GM12891 (cell line): ENCODE data around the gene TTC27.
A peak's percentile ranks its signal among the peaks of the same experiment; 100 is the strongest.

Experiments used
- DNase-seq: peaks from one replicate; pipeline ENCODE4 v3.0.0; 2011; ENCODE audit warnings: low spot score; ENCODE audit not compliant: insufficient read length
- FAIRE-seq: peaks from 2 replicates; lab custom pipeline; 2011; peaks lifted over from hg19 to GRCh38; lab: Jason Lieb, UNC
- PAX5 ChIP-seq: IDR thresholded peaks from 2 replicates; pipeline ENCODE4 v1.6.1; 2011; ENCODE audit warnings: low read length, moderate library complexity, mild to moderate bottlenecking; ENCODE audit not compliant: insufficient read depth, severe bottlenecking
- POLR2A ChIP-seq: IDR thresholded peaks from 2 replicates; pipeline ENCODE4 v1.6.1; 2011; ENCODE audit warnings: low read depth, low read length, control low read depth
- POLR2AphosphoS5 ChIP-seq: IDR thresholded peaks from 2 replicates; pipeline ENCODE4 v1.6.1; 2011; ENCODE audit warnings: low read depth, low read length, control low read depth
- POU2F2 ChIP-seq: IDR thresholded peaks from 2 replicates; pipeline ENCODE4 v1.6.1; 2011; ENCODE audit warnings: low read depth, mild to moderate bottlenecking, control low read depth, low read length, moderate library complexity
- SPI1 ChIP-seq: IDR thresholded peaks from 2 replicates; pipeline ENCODE4 v1.6.1; 2011; ENCODE audit warnings: low read depth, low read length, control low read depth
- TAF1 ChIP-seq: IDR thresholded peaks from 2 replicates; pipeline ENCODE4 v1.6.1; 2011; ENCODE audit warnings: low read depth, low read length, control low read depth

The TTC27 gene

GRCh38 chr2:32697156-32697555, 69.3 kb downstream of the TTC27 start:
- no peak for TF ChIP-seq SPI1
- TF ChIP-seq PAX5: no peak
- no peak for TF ChIP-seq POU2F2
- no peak for TF ChIP-seq POLR2A
- TF ChIP-seq TAF1: no peak
- TF ChIP-seq POLR2AphosphoS5: no peak
- no peak for DNase-seq
- no peak for FAIRE-seq

GRCh38 chr2:32699151-32699550, 71.3 kb downstream of the TTC27 start:
- DNase-seq (no peak), FAIRE-seq (no peak)
- no peak for TF ChIP-seq TAF1
- no peak for TF ChIP-seq PAX5
- TF ChIP-seq POLR2AphosphoS5: no peak
- TF ChIP-seq SPI1: no peak
- TF ChIP-seq POU2F2: no peak
- TF ChIP-seq POLR2A: no peak

DNA sequence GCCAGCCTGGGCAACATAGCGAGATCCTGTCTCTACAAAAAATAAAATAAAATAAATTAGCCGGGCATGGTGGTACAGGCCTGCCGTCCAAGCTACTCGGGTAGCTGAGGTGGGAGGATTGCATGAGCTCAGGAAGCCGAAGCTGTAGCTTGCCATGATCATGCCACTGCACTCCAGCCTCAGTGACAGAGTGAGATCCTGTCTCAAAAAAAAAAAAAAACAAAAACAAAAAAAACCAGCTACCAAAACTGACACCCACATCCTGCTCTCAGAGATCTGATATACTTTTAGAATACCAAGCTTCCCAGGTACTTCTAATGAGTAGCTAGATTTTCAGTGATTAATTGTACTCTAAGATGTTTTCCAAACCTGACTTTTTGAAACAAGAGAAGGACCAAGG, 74.0 kb downstream of the TTC27 start:
- TF ChIP-seq TAF1 (no peak), SPI1 (no peak), PAX5 (no peak), POU2F2 (no peak), POLR2A (no peak), POLR2AphosphoS5 (no peak)
- FAIRE-seq: no peak
- DNase-seq: no peak

DNA sequence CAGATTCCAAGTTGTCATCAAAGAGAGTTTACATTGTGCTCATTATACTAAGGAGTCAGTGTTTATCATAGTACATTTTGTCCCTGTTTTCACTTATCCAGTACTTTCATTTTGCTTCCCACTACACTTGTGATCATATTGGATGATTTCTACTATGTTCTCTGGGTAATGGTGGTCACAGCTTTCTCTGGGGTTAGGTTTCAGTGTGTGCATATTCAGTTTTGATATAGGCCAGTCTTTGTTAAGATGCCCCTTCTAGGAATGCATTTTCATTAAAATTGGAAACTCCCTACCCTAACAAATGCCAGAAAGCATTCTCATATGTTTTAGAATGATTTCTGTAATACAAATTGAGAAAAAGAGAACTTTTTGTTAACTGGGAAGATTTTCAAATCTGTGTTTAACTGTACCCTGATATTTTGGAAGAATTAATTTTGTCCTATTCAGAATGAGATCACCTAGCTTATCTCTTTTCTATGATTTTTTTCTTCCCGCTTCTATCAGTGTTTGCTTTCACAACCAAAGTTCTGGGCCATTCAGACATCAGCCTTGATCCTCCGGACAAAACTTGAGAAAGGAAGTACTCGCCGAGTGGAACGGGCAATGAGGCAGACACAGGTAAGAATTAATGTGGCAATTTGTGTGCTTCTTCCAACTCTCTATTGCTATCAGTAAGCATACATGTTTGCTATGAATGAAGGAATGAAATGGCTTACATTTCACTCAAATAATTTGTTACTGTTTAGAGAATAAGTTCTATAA, 74.6 kb downstream of the TTC27 start:
- no peak for TF ChIP-seq POLR2AphosphoS5
- TF ChIP-seq POU2F2: no peak
- TF ChIP-seq PAX5: no peak
- TF ChIP-seq SPI1: no peak
- TF ChIP-seq TAF1: no peak
- TF ChIP-seq POLR2A: no peak
- FAIRE-seq (peak; percentile 76), DNase-seq (no peak)

DNA sequence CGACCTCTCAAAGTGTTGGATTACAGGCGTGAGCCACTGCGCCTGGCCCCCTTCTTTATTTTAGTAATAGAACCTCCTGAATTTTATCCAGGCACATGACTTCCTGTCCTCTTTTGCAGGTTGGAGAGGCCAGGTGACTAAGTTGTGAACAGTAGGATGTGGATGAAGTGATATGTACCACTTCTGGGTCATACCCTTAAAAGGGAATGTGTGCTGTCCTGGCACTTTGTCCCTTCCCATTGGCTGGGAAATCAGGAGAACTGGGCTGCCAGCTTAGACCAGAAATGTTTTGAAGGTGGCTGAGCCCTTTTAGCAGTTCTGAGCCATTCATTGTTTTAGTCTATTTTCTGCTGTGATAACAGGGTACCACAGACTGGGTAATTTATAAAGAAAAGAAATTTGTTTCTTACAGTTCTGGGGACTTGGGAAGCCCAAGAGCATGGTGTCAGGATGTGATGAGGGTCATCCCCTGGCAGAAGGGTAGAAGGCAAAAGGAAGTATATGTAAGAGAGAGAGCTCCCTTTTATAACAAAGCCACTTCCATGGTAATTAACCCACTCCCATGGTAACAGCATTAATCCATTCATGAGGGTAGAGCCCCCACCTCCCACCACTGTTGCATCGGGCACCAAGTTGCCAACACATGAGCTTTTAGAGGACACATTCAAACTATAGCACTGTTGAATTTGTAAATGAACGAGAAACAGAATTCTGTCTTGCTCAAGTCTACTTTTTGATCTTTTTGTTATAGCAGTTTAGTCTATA, 79.1 kb downstream of the TTC27 start:
- no peak for TF ChIP-seq SPI1
- no peak for TF ChIP-seq POLR2AphosphoS5
- no peak for TF ChIP-seq POU2F2
- TF ChIP-seq PAX5: no peak
- TF ChIP-seq POLR2A: no peak
- no peak for DNase-seq
- FAIRE-seq: no peak

DNA sequence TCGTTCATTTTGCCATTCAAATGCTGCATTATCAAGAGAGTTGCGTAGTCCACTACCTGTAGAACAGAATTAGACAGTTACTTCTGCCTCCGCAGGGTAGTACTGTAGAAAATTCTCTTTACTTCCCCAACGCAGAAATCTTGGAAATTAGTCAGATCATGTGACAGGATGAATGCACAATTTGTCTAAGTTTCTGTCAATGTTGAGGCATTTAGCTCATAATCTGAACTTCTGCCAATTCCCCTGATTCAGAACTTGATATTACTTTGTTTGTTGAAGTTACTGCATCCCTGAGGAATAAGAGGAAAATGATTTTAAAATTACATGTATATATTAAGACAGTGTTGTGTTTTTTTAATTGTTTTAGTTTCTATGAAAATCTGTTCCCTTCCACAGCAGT, 83.4 kb downstream of the TTC27 start:
- FAIRE-seq (no peak), DNase-seq (no peak)
- TF ChIP-seq SPI1 (no peak), POU2F2 (no peak), POLR2AphosphoS5 (no peak), POLR2A (no peak), PAX5 (no peak), TAF1 (no peak)

DNA sequence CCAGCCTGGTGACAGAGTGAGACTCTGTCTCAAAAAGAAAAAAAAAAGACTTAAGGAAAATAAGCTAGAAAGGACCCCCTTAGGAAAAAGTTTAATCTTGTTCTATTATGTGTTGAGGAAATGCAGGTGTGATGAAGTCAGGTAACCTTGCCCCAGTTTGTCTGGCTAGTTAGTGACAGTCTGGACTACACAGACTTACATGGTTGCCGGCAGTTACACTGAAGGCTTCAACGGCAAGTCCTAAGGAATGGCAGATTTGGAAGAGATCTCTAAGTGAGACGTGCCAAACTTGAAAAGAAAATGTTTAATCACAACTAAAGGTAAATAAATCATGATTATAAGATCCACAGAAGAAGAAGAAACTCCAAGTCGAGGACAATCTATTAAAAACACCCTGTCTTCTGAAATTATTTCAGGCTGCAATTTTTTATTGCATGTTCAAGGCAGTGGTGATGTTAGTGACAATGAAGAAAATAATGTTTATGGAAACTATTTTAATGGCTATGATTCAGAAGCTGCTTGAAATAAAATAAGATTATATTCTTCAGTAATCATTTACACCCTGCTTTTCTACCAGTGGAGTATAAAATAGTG, 84.2 kb downstream of the TTC27 start:
- no peak for DNase-seq
- TF ChIP-seq PAX5: no peak
- no peak for TF ChIP-seq POLR2A
- TF ChIP-seq POLR2AphosphoS5: no peak
- no peak for TF ChIP-seq POU2F2
- TF ChIP-seq TAF1: no peak
- TF ChIP-seq SPI1: no peak
- FAIRE-seq: no peak

DNA sequence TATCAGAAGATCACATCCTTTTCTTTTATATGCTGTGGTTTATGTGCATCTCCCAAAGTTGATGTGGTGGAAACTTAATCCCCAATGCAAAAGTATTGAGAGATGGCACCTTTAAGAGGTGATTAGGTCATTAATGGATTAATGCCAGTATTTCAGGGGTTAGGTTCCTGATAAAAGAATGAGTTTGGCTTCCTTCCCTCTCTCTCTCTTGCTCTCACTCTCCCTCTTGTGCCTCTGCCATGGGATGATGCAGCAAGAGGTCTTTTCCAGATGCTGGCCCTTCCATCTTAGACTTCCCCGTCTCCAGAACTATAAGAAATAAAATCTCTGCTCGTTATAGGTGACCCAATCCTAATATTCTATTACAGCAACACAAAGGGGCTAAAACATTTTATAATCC, 85.0 kb downstream of the TTC27 start:
- no peak for DNase-seq
- no peak for FAIRE-seq

DNA sequence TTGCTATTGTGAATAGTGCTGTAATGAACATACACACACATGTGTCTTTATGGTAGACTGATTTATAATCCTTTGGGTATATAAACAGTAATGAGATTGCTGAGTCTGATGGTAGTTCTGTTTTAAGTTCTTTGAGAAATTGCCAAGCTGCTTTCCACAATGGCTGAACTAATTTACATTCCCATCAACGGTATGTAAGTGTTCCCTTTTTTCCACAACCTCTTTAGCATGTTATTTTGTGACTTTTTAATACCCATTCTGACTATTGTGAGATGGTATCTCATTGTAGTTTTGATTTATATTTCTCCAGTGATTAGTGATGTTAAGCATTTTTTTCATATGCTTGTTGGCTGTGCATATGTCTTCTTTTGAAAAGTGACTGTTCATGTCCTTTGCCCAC, 86.7 kb downstream of the TTC27 start:
- FAIRE-seq (no peak), DNase-seq (no peak)
- no peak for TF ChIP-seq TAF1
- TF ChIP-seq POLR2AphosphoS5: no peak
- no peak for TF ChIP-seq POU2F2
- no peak for TF ChIP-seq SPI1
- no peak for TF ChIP-seq PAX5
- no peak for TF ChIP-seq POLR2A

More for the DNA sequence above, 85.0 kb downstream of the TTC27 start:
- TF ChIP-seq TAF1 (no peak), POLR2AphosphoS5 (no peak), PAX5 (no peak), SPI1 (no peak)
